HEK293 (cell line): ENCODE data around the gene GPX4.
A peak's percentile ranks its signal among the peaks of the same experiment; 100 is the strongest.

Experiments
- CTCF ChIA-PET: fragments of 350-600 bp; formaldehyde crosslinking; extraction: SDS; loops from one replicate; lab custom pipeline; 2021; ENCODE audit warnings: antibody characterized with exemption; lab: Yijun Ruan, JAX
- POLR2A ChIA-PET: fragments of 300-600 bp; formaldehyde crosslinking; extraction: SDS; loops from one replicate; lab custom pipeline; 2020; ENCODE audit warnings: antibody characterized with exemption, inconsistent platforms; lab: Yijun Ruan, JAX
- H3K27ac ChIP-seq: fragments of 200-500 bp; sonication (Bioruptor generic); 2 replicates; pipeline ENCODE4 v1.5.1; 2014; ENCODE audit warnings: low read depth, low read length, control low read depth, inconsistent platforms; ENCODE audit errors: extremely low read depth
- H3K36me3 ChIP-seq, 2 experiments: fragments of 200-500 bp in 1 of 2; sonication (Bioruptor generic) in 1 of 2; 1 replicate in 1 of 2; 2 replicates in 1 of 2; pipeline ENCODE4 v1.5.1; 2014 to 2017; ENCODE audit warnings: inconsistent platforms in 2 of 2, low read length in 2 of 2; ENCODE audit not compliant: control insufficient read depth in 2 of 2, insufficient read depth in 1 of 2
- H3K4me1 ChIP-seq: fragments of 200-500 bp; sonication (Bioruptor generic); 2 replicates; pipeline ENCODE4 v1.5.1; 2014; ENCODE audit warnings: mild to moderate bottlenecking, low read length, inconsistent platforms; ENCODE audit not compliant: control insufficient read depth, insufficient read depth
- H3K4me3 ChIP-seq: 2 replicates; pipeline ENCODE4 v1.5.1; 2011; ENCODE audit warnings: low read depth, mild to moderate bottlenecking, control low read depth, low read length, moderate library complexity
- H3K9me3 ChIP-seq: fragments of 200-500 bp; sonication (Bioruptor generic); 2 replicates; pipeline ENCODE4 v1.5.1; 2014; ENCODE audit warnings: low read depth, low read length, inconsistent platforms; ENCODE audit not compliant: control insufficient read depth, insufficient read depth
- BCL11A ChIP-seq: fragments of 450-650 bp; formaldehyde crosslinking; IDR thresholded peaks from 2 replicates; pipeline ENCODE4 v1.5.1; 2016; ENCODE audit warnings: low read depth, missing biosample characterization, missing genetic modification characterization
- EGR2 ChIP-seq: fragments of 450-650 bp; formaldehyde crosslinking; IDR thresholded peaks from 2 replicates; pipeline ENCODE4 v1.5.1; 2016; ENCODE audit warnings: low read depth, missing biosample characterization, missing genetic modification characterization
- GLIS1 ChIP-seq: fragments of 450-650 bp; formaldehyde crosslinking; IDR thresholded peaks from 2 replicates; pipeline ENCODE4 v1.5.1; 2016; ENCODE audit warnings: missing biosample characterization, missing genetic modification characterization
- GLIS2 ChIP-seq: fragments of 450-650 bp; formaldehyde crosslinking; IDR thresholded peaks from 2 replicates; pipeline ENCODE4 v1.5.1; 2016; ENCODE audit warnings: missing biosample characterization, missing genetic modification characterization
- KLF8 ChIP-seq: fragments of 450-650 bp; formaldehyde crosslinking; IDR thresholded peaks from 2 replicates; pipeline ENCODE4 v1.5.1; 2016; ENCODE audit warnings: missing biosample characterization, missing genetic modification characterization
- ZBTB21 ChIP-seq: fragments of 450-650 bp; formaldehyde crosslinking; IDR thresholded peaks from 2 replicates; pipeline ENCODE4 v1.5.1; 2017; ENCODE audit warnings: missing biosample characterization, missing genetic modification characterization
- ZEB2 ChIP-seq: fragments of 450-650 bp; formaldehyde crosslinking; IDR thresholded peaks from 2 replicates; pipeline ENCODE4 v1.5.1; 2016; ENCODE audit warnings: missing biosample characterization, missing genetic modification characterization
- ZFHX2 ChIP-seq: fragments of 450-650 bp; formaldehyde crosslinking; conservative IDR thresholded peaks from 2 replicates; pipeline ENCODE4 v1.5.1; 2016; ENCODE audit warnings: missing biosample characterization, missing genetic modification characterization
- ZNF366 ChIP-seq: fragments of 450-650 bp; formaldehyde crosslinking; conservative IDR thresholded peaks from 2 replicates; pipeline ENCODE4 v1.5.1; 2016; ENCODE audit warnings: missing biosample characterization, missing genetic modification characterization
- ZNF391 ChIP-seq: fragments of 450-650 bp; formaldehyde crosslinking; IDR thresholded peaks from 2 replicates; pipeline ENCODE4 v1.5.1; 2016; ENCODE audit warnings: low read depth, missing biosample characterization, missing genetic modification characterization, borderline replicate concordance
- ZNF558 ChIP-seq: fragments of 450-650 bp; formaldehyde crosslinking; IDR thresholded peaks from 2 replicates; pipeline ENCODE4 v1.5.1; 2016; ENCODE audit warnings: missing biosample characterization, missing genetic modification characterization
- ZNF626 ChIP-seq: fragments of 450-650 bp; sonication (Bioruptor Pico); formaldehyde crosslinking; IDR thresholded peaks from 2 replicates; pipeline ENCODE4 v1.5.1; 2018; ENCODE audit warnings: missing biosample characterization, missing genetic modification characterization, inconsistent platforms
- ZNF629 ChIP-seq: fragments of 450-650 bp; formaldehyde crosslinking; IDR thresholded peaks from 2 replicates; pipeline ENCODE4 v1.5.1; 2017; ENCODE audit warnings: missing biosample characterization, missing genetic modification characterization
- ZNF791 ChIP-seq: fragments of 450-650 bp; formaldehyde crosslinking; IDR thresholded peaks from 2 replicates; pipeline ENCODE4 v1.5.1; 2016; ENCODE audit warnings: missing biosample characterization, missing genetic modification characterization
- ZNF837 ChIP-seq: fragments of 450-650 bp; formaldehyde crosslinking; IDR thresholded peaks from 2 replicates; pipeline ENCODE4 v1.5.1; 2016; ENCODE audit warnings: missing biosample characterization, missing genetic modification characterization
- TF ChIP-seq, protein P1 (sequence below): fragments of 450-650 bp; formaldehyde crosslinking; IDR thresholded peaks from 2 replicates; pipeline ENCODE4 v1.5.1; 2017; ENCODE audit warnings: missing biosample characterization, missing genetic modification characterization
- TF ChIP-seq, protein P2 (sequence below): fragments of 450-650 bp; formaldehyde crosslinking; IDR thresholded peaks from 2 replicates; pipeline ENCODE4 v1.5.1; 2016; ENCODE audit warnings: missing biosample characterization, missing genetic modification characterization
- TF ChIP-seq, protein P3 (sequence below): fragments of 450-650 bp; formaldehyde crosslinking; IDR thresholded peaks from 2 replicates; pipeline ENCODE4 v1.5.1; 2016; ENCODE audit warnings: missing biosample characterization, missing genetic modification characterization
- TF ChIP-seq, protein P4 (sequence below): fragments of 450-650 bp; formaldehyde crosslinking; IDR thresholded peaks from 2 replicates; pipeline ENCODE4 v1.5.1; 2016; ENCODE audit warnings: missing biosample characterization, missing genetic modification characterization
- TF ChIP-seq, protein P5 (sequence below): fragments of 450-650 bp; formaldehyde crosslinking; IDR thresholded peaks from 2 replicates; pipeline ENCODE4 v1.5.1; 2017; ENCODE audit warnings: missing biosample characterization, missing genetic modification characterization

GPX4 gene

DNA sequence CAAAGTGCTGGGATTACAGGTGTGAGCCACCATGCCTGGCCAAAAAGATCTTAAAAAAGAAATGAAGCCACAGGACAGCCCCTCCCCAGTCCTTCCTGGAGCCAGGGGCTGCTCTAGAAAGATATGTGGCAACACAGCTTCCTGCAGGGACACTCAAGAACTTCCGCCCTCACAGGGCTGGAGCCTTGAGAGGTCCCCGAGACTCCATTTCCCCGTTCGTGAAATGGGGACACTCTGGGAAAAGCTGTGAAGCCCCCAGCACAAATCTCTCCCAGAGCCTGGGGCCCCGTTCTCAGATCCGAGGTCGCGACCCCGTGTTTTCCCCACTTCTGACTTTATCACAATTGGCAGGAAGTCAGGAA, 2.5 kb upstream of the GPX4 start:
- ChIA-PET CTCF (interaction anchor here (0.6 to 1.1 kb wide), 5 partner anchors 11 to 178 kb away, joined by 3 to 4 read pairs (median 4); no protein-coding TSS in a partner anchor), POLR2A (no interaction called here)
- Histone ChIP-seq H3K27ac (no peak overlapping the region), H3K36me3 (peaks cover 0 to 13% of the 10 kb centered on the region in 2 experiments; a peak in 1 of 3 replicates), H3K9me3 (no peaks in the 10 kb centered on the region), H3K4me3 (no peak overlapping the region), H3K4me1 (no peaks in the 10 kb centered on the region; the same call in 1 of the 2 replicates)
- TF ChIP-seq, protein P1, sequence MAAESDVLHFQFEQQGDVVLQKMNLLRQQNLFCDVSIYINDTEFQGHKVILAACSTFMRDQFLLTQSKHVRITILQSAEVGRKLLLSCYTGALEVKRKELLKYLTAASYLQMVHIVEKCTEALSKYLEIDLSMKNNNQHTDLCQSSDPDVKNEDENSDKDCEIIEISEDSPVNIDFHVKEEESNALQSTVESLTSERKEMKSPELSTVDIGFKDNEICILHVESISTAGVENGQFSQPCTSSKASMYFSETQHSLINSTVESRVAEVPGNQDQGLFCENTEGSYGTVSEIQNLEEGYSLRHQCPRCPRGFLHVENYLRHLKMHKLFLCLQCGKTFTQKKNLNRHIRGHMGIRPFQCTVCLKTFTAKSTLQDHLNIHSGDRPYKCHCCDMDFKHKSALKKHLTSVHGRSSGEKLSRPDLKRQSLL (tag by site-specific recombination) = peak; percentile 64; the same call in 1 of the 2 replicates
- TF ChIP-seq, protein P2, sequence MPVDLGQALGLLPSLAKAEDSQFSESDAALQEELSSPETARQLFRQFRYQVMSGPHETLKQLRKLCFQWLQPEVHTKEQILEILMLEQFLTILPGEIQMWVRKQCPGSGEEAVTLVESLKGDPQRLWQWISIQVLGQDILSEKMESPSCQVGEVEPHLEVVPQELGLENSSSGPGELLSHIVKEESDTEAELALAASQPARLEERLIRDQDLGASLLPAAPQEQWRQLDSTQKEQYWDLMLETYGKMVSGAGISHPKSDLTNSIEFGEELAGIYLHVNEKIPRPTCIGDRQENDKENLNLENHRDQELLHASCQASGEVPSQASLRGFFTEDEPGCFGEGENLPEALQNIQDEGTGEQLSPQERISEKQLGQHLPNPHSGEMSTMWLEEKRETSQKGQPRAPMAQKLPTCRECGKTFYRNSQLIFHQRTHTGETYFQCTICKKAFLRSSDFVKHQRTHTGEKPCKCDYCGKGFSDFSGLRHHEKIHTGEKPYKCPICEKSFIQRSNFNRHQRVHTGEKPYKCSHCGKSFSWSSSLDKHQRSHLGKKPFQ (tag by site-specific recombination) = 0 out of 2 replicates have a peak, but pooled peaks have one; percentile 5
- TF ChIP-seq ZNF626 (tag by site-specific recombination) (no peak), ZNF391 (tag by site-specific recombination) (no peak)

DNA sequence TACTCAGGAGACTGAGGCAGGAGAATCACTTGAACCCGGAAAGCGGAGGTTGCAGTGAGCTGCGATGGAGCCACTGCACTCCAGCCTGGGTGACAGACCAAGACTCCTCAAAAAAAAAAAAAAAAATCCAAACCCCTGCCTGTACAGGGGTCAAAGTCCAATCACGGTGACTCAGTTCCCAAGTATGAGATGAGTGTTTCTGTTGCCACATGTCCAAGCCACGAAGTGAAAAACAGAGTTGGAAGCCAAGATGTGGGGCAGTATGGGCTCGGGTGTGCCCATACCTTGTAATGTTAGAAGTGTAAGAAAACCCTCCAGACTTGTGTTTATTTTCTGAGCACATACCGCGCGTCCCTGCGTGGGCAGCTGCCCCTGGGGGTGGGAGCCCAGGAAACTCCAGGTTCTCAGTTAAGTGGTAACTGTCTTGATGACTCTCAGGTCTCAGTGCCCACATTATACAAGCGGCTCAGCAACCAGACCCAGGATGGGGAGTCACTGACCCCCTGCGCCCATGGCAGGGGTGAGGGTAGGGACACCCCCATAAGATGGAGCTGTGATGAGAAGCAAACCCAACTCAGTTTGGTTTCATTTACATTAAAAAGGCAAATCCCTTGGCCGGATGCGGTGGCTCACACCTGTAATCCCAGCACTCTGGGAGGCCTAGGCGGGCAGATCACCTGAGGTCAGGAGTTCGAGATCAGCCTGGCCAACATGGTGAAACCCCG, 1.2 kb upstream of the GPX4 start:
- TF ChIP-seq BCL11A (tag by site-specific recombination) (peak; percentile 62; the same call in 1 of the 2 replicates), KLF8 (tag by site-specific recombination) (peak; percentile 62), ZNF366 (tag by site-specific recombination) (peak; percentile 40; the same call in 1 of the 2 replicates), GLIS1 (tag by site-specific recombination) (peak; percentile 55; the same call in 1 of the 2 replicates), ZNF558 (tag by site-specific recombination) (0 out of 2 replicates have a peak, but pooled peaks have one; percentile 12), ZNF629 (peak; percentile 59), GLIS2 (tag by site-specific recombination) (peak; percentile 28; the same call in 1 of the 2 replicates), ZFHX2 (tag by site-specific recombination) (peak; percentile 80), ZEB2 (tag by site-specific recombination) (no peak; the same call in 1 of the 2 replicates), EGR2 (peak; percentile 77), ZNF837 (no peak), ZNF791 (tag by site-specific recombination) (no peak), ZBTB21 (tag by site-specific recombination) (no peak)
- TF ChIP-seq, protein P3, sequence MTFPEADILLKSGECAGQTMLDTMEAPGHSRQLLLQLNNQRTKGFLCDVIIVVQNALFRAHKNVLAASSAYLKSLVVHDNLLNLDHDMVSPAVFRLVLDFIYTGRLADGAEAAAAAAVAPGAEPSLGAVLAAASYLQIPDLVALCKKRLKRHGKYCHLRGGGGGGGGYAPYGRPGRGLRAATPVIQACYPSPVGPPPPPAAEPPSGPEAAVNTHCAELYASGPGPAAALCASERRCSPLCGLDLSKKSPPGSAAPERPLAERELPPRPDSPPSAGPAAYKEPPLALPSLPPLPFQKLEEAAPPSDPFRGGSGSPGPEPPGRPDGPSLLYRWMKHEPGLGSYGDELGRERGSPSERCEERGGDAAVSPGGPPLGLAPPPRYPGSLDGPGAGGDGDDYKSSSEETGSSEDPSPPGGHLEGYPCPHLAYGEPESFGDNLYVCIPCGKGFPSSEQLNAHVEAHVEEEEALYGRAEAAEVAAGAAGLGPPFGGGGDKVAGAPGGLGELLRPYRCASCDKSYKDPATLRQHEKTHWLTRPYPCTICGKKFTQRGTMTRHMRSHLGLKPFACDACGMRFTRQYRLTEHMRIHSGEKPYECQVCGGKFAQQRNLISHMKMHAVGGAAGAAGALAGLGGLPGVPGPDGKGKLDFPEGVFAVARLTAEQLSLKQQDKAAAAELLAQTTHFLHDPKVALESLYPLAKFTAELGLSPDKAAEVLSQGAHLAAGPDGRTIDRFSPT = peak; percentile 39; the same call in 1 of the 2 replicates
- TF ChIP-seq, protein P4, sequence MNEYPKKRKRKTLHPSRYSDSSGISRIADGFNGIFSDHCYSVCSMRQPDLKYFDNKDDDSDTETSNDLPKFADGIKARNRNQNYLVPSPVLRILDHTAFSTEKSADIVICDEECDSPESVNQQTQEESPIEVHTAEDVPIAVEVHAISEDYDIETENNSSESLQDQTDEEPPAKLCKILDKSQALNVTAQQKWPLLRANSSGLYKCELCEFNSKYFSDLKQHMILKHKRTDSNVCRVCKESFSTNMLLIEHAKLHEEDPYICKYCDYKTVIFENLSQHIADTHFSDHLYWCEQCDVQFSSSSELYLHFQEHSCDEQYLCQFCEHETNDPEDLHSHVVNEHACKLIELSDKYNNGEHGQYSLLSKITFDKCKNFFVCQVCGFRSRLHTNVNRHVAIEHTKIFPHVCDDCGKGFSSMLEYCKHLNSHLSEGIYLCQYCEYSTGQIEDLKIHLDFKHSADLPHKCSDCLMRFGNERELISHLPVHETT (tag by site-specific recombination) = peak; percentile 58; the same call in 1 of the 2 replicates
- TF ChIP-seq, protein P5, sequence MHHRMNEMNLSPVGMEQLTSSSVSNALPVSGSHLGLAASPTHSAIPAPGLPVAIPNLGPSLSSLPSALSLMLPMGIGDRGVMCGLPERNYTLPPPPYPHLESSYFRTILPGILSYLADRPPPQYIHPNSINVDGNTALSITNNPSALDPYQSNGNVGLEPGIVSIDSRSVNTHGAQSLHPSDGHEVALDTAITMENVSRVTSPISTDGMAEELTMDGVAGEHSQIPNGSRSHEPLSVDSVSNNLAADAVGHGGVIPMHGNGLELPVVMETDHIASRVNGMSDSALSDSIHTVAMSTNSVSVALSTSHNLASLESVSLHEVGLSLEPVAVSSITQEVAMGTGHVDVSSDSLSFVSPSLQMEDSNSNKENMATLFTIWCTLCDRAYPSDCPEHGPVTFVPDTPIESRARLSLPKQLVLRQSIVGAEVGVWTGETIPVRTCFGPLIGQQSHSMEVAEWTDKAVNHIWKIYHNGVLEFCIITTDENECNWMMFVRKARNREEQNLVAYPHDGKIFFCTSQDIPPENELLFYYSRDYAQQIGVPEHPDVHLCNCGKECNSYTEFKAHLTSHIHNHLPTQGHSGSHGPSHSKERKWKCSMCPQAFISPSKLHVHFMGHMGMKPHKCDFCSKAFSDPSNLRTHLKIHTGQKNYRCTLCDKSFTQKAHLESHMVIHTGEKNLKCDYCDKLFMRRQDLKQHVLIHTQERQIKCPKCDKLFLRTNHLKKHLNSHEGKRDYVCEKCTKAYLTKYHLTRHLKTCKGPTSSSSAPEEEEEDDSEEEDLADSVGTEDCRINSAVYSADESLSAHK = peak; percentile 64
- peaks cover 0 to 25% of the 10 kb centered on the region in 2 experiments; a peak in 1 of 3 replicates for H3K36me3 ChIP-seq
- no peaks in the 10 kb centered on the region; the same call in 1 of the 2 replicates for H3K4me1 ChIP-seq
- H3K4me3 ChIP-seq = no peak overlapping the region
- ChIA-PET POLR2A (interaction anchor here (0.6 to 2.2 kb wide), 9 partner anchors 19 to 166 kb away, joined by 3 to 16 read pairs (median 3); partner anchors contain the start of gene CIRBP), CTCF (interaction anchor here (0.6 to 3.2 kb wide), 3 partner anchors 11 to 146 kb away, joined by 3 to 13 read pairs (median 4); no protein-coding TSS in a partner anchor)
- H3K27ac ChIP-seq = no peak overlapping the region
- no peaks in the 10 kb centered on the region for H3K9me3 ChIP-seq
